ENCODE results near the gene GEN1. TPM values are rescaled to one million over a fixed set of nuclear protein-coding genes. Genes with fewer than 3 reads are reported as not detected.

The GEN1 gene
- total RNA-seq, 4 donors from 2014 or later, result 4.7 to 21.6 (median 6.6) TPM

DNA sequence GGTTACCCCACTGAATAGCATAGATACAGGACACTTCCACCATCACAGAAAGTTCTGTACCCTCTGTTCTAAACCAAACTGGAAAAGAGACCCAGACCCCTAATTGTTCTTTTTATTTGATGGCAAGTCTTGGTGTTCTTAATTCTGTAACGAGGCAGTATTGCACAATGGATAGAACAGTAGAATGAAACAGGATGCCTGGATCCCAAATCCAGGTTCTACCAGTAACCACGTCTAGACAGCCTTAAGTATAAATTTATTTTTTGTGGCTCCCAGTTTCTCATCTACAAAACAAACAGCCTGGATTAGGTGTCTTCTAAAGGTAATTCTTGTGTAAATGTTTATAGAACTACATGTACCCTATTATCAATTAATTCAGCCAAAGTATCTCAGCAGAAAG is 24.1 kb upstream of the GEN1 start:
- intact Hi-C loops (cut with DNase I; ENCODE audit: low total_unique reads), result no loop called here

DNA sequence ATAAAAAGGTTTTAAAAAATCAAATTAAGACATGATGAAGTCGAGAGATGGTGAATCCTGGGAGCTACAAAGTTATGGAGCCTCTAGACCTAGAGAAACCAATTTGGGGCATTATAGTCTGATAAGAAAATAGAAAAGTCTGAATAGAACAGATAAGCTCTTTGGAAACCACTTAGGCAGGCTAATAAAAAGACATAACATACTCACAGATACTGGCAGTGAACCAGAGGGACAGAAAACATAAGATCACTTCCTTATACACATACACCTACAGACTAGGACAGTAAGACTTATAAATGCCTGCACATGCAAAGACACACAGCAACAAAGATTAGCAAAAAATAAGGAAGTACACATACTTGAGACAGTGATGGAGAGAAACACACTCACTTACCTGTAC is 20.3 kb upstream of the GEN1 start:
- Histone ChIP-seq H3K9me3 (no peaks in the 10 kb centered on the region), H3K4me1 (no peaks in the 10 kb centered on the region), H3K27me3 (no peaks in the 10 kb centered on the region), H3K36me3 (no peaks in the 10 kb centered on the region), H3K27ac (no peak overlapping the region), H3K4me3 (no peak overlapping the region)
- intact Hi-C loops (cut with DNase I; ENCODE audit: low total_unique reads), result no loop called here
- no peak for DNase-seq
- no peak for TF ChIP-seq POLR2A (IDR thresholded peaks at IDR 0.05)
- TF ChIP-seq, protein P1, sequence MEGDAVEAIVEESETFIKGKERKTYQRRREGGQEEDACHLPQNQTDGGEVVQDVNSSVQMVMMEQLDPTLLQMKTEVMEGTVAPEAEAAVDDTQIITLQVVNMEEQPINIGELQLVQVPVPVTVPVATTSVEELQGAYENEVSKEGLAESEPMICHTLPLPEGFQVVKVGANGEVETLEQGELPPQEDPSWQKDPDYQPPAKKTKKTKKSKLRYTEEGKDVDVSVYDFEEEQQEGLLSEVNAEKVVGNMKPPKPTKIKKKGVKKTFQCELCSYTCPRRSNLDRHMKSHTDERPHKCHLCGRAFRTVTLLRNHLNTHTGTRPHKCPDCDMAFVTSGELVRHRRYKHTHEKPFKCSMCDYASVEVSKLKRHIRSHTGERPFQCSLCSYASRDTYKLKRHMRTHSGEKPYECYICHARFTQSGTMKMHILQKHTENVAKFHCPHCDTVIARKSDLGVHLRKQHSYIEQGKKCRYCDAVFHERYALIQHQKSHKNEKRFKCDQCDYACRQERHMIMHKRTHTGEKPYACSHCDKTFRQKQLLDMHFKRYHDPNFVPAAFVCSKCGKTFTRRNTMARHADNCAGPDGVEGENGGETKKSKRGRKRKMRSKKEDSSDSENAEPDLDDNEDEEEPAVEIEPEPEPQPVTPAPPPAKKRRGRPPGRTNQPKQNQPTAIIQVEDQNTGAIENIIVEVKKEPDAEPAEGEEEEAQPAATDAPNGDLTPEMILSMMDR (IDR thresholded peaks at IDR 0.05), result no peak

More for the DNA sequence above, 24.1 kb upstream of the GEN1 start:
- H3K36me3 ChIP-seq, result no peaks in the 10 kb centered on the region
- no peaks in the 10 kb centered on the region for H3K4me1 ChIP-seq
- H3K27me3 ChIP-seq, result no peaks in the 10 kb centered on the region
- TF ChIP-seq, protein P1 (IDR thresholded peaks at IDR 0.05), result no peak
- TF ChIP-seq POLR2A (IDR thresholded peaks at IDR 0.05), result no peak
- no peak for DNase-seq
- no peak overlapping the region for H3K4me3 ChIP-seq
- no peaks in the 10 kb centered on the region for H3K9me3 ChIP-seq
- no peak overlapping the region for H3K27ac ChIP-seq

DNA sequence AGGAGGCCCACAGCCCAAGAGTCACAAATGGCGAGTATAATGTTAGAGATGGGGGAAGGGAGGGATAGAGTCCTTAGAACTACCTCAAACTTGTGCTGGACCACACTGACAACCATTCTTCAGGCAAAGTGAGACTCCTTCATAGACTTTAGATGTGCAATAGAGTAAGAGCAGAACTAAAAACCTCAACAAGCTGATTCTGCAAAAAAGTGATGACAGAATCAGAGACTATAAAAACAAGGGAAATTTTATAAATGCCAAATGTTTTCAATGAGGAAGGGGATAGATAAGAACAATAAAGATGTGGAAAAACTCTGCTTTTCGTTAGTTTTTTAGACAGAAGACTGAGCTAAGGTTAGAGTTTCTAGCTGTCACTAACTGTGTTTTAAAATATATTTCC is 18.1 kb upstream of the GEN1 start:
- no peaks in the 10 kb centered on the region for H3K36me3 ChIP-seq
- no peak overlapping the region for H3K4me3 ChIP-seq
- no peak for DNase-seq
- intact Hi-C loops (cut with DNase I; ENCODE audit: low total_unique reads), result no loop called here
- H3K4me1 ChIP-seq, result no peaks in the 10 kb centered on the region
- H3K9me3 ChIP-seq, result no peaks in the 10 kb centered on the region
- no peak overlapping the region for H3K27ac ChIP-seq
- H3K27me3 ChIP-seq, result no peaks in the 10 kb centered on the region
- TF ChIP-seq, protein P1 (IDR thresholded peaks at IDR 0.05), result no peak
- no peak for TF ChIP-seq POLR2A (IDR thresholded peaks at IDR 0.05)

DNA sequence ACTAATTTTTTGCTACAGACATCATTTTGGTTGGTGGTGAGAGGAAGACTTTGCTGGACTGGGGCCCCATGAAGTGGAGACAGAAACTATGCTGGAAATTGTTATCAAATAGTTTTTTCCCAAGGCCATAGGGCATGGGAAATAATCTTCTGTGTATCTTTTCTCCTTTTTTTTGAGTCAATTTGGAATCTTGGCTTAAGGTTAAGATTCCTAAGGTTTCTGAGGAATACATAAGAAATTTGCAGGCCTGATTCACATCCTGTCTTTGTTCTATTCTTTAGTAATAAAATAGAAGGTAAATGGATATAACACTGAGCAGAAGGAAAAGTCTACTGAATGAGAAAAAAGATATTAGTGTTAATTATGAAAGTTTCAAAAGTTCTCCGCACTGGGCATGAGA is 16.9 kb upstream of the GEN1 start:
- no peaks in the 10 kb centered on the region for H3K36me3 ChIP-seq
- H3K27ac ChIP-seq, result no peak overlapping the region
- no peaks in the 10 kb centered on the region for H3K9me3 ChIP-seq
- TF ChIP-seq, protein P1 (IDR thresholded peaks at IDR 0.05), result no peak
- TF ChIP-seq POLR2A (IDR thresholded peaks at IDR 0.05), result no peak
- DNase-seq, result no peak
- no peak overlapping the region for H3K4me3 ChIP-seq
- H3K27me3 ChIP-seq, result no peaks in the 10 kb centered on the region
- H3K4me1 ChIP-seq, result no peaks in the 10 kb centered on the region
- intact Hi-C loops (cut with DNase I; ENCODE audit: low total_unique reads), result no loop called here

DNA sequence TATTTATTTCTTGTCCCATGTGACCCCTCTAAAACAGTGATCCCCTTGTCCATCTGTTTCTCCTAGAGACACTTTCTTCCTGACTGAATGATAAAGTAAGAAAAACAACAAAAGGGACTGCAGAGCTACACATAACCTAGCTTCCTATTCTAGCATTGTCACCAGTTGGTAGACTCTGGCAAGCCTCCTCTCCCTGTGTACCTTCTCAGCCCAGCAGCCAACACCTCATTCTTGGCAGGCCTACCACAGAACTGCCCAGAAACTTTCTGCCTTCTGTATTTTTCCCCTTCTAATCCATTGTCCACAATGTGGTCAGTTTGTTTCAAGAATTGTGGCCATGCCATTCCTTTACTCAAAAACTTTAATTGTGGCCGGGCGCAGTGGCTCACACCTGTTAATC is 13.7 kb upstream of the GEN1 start:
- Histone ChIP-seq H3K4me1 (no peaks in the 10 kb centered on the region), H3K27me3 (no peaks in the 10 kb centered on the region), H3K36me3 (no peaks in the 10 kb centered on the region), H3K9me3 (no peaks in the 10 kb centered on the region), H3K27ac (no peak overlapping the region), H3K4me3 (no peak overlapping the region)
- no peak for DNase-seq
- intact Hi-C loops (cut with DNase I; ENCODE audit: low total_unique reads), result no loop called here
- TF ChIP-seq, protein P1 (IDR thresholded peaks at IDR 0.05), result no peak
- TF ChIP-seq POLR2A (IDR thresholded peaks at IDR 0.05), result no peak

Measured in uterus (tissue), 4 donors.